Measurements from ENCODE around the gene MAPK8IP3.
"Not testable (repeated sequence)": the region's sequence is repeated elsewhere in the genome, so short reads cannot be mapped to it uniquely, and the experiment has no call there.

Gene MAPK8IP3

GRCh38 chr16:1710811-1711507 is 5.0 kb downstream of the MAPK8IP3 start:
- no peak for DNase-seq (ENCODE audit: low read depth in 1 of 2, low spot score in 1 of 2)

- no peak for DNase-seq (ENCODE audit: low read depth in 1 of 2, low spot score in 1 of 2)
Observed at GRCh38 chr16:1712791-1713261, 6.8 kb downstream of the MAPK8IP3 start.

- no peak for DNase-seq (ENCODE audit: low read depth in 1 of 2, low spot score in 1 of 2)
Observed at GRCh38 chr16:1713331-1713730, 7.3 kb downstream of the MAPK8IP3 start.

- no peak for DNase-seq (ENCODE audit: low read depth in 1 of 2, low spot score in 1 of 2)
Observed at GRCh38 chr16:1713933-1714332, 7.9 kb downstream of the MAPK8IP3 start.

- DNase-seq (ENCODE audit: low read depth in 1 of 2, low spot score in 1 of 2), result no peak
Observed at GRCh38 chr16:1715220-1715619, 9.2 kb downstream of the MAPK8IP3 start.

- not testable (repeated sequence) for DNase-seq (ENCODE audit: low read depth in 1 of 2, low spot score in 1 of 2)
Observed at GRCh38 chr16:1718236-1718635, 12.2 kb downstream of the MAPK8IP3 start.

- DNase-seq (ENCODE audit: low read depth in 1 of 2, low spot score in 1 of 2), result not testable (repeated sequence)
Observed at GRCh38 chr16:1719559-1720229, 13.7 kb downstream of the MAPK8IP3 start.

- DNase-seq (ENCODE audit: low read depth in 1 of 2, low spot score in 1 of 2), result no peak
Observed at GRCh38 chr16:1721372-1721771, 15.4 kb downstream of the MAPK8IP3 start.

- no peak for DNase-seq (ENCODE audit: low read depth in 1 of 2, low spot score in 1 of 2)
Observed at GRCh38 chr16:1723450-1724147, 17.6 kb downstream of the MAPK8IP3 start.

GRCh38 chr16:1724491-1724890 is 18.5 kb downstream of the MAPK8IP3 start:
- no peak for DNase-seq (ENCODE audit: low read depth in 1 of 2, low spot score in 1 of 2)

GRCh38 chr16:1726661-1727502 is 20.9 kb downstream of the MAPK8IP3 start:
- no peak for DNase-seq (ENCODE audit: low read depth in 1 of 2, low spot score in 1 of 2)

GRCh38 chr16:1727651-1728624 is 21.9 kb downstream of the MAPK8IP3 start:
- DNase-seq (ENCODE audit: low read depth in 1 of 2, low spot score in 1 of 2), result no peak

GRCh38 chr16:1729026-1729425 is 23.0 kb downstream of the MAPK8IP3 start:
- no peak for DNase-seq (ENCODE audit: low read depth in 1 of 2, low spot score in 1 of 2)

GRCh38 chr16:1729445-1729844 is 23.4 kb downstream of the MAPK8IP3 start:
- no peak for DNase-seq (ENCODE audit: low read depth in 1 of 2, low spot score in 1 of 2)

GRCh38 chr16:1731073-1731472 is 25.1 kb downstream of the MAPK8IP3 start:
- no peak for DNase-seq (ENCODE audit: low read depth in 1 of 2, low spot score in 1 of 2)

GRCh38 chr16:1731603-1732002 is 25.6 kb downstream of the MAPK8IP3 start:
- no peak for DNase-seq (ENCODE audit: low read depth in 1 of 2, low spot score in 1 of 2)

- no peak for DNase-seq (ENCODE audit: low read depth in 1 of 2, low spot score in 1 of 2)
Observed at GRCh38 chr16:1732071-1732470, 26.1 kb downstream of the MAPK8IP3 start.

GRCh38 chr16:1732551-1732987 is 26.6 kb downstream of the MAPK8IP3 start:
- not testable (repeated sequence) for DNase-seq (ENCODE audit: low read depth in 1 of 2, low spot score in 1 of 2)

- DNase-seq (ENCODE audit: low read depth in 1 of 2, low spot score in 1 of 2), result no peak
Observed at GRCh38 chr16:1734123-1734522, 28.1 kb downstream of the MAPK8IP3 start.

GRCh38 chr16:1734816-1735215 is 28.8 kb downstream of the MAPK8IP3 start:
- no peak for DNase-seq (ENCODE audit: low read depth in 1 of 2, low spot score in 1 of 2)

Measured in activated T-helper 1 cell treated with anti-CD3 and anti-CD28 coated beads, Interleukin-2, amount 50 U/mL, for 16 hours (primary cell).